ENCODE data around the gene MLPH.

DNA sequence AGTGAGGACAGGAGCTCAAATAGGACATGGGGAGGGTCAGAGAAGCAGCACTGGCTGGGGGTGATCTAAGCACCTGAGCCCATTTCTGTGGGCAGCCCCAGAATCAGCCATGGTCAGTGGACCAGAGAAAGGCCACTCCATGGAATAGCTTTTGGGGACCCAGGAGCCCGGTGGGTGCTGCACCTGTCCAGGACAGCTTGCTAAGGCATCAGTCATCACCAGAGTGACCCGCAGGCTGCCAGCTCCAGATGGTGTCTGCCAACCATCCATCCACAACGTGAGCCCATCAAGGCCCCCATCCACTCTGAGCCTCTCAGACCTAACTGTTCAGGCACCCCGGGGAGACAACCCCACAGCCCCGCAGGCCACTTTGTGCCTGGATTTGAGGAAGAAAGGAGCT is 49.5 kb upstream of the MLPH start:
- TF ChIP-seq YY1 (IDR thresholded peaks at IDR 0.05; ENCODE audit: low read depth) (no peak), EGR1 (IDR thresholded peaks at IDR 0.05) (no peak), CEBPB (IDR thresholded peaks at IDR 0.05) (no peak), NFIC (IDR thresholded peaks at IDR 0.05) (no peak), RAD21 (IDR thresholded peaks at IDR 0.05; ENCODE audit: low read depth) (no peak), TAF1 (IDR thresholded peaks at IDR 0.05; ENCODE audit: low read depth) (no peak)
